ENCODE measurements around the gene DDX1.
A peak's percentile ranks its signal among the peaks of the same experiment; 100 is the strongest.

The DDX1 gene

GRCh38 chr2:15562354-15563031 is 29.2 kb upstream of the DDX1 start:
- no peak for DNase-seq

DNA sequence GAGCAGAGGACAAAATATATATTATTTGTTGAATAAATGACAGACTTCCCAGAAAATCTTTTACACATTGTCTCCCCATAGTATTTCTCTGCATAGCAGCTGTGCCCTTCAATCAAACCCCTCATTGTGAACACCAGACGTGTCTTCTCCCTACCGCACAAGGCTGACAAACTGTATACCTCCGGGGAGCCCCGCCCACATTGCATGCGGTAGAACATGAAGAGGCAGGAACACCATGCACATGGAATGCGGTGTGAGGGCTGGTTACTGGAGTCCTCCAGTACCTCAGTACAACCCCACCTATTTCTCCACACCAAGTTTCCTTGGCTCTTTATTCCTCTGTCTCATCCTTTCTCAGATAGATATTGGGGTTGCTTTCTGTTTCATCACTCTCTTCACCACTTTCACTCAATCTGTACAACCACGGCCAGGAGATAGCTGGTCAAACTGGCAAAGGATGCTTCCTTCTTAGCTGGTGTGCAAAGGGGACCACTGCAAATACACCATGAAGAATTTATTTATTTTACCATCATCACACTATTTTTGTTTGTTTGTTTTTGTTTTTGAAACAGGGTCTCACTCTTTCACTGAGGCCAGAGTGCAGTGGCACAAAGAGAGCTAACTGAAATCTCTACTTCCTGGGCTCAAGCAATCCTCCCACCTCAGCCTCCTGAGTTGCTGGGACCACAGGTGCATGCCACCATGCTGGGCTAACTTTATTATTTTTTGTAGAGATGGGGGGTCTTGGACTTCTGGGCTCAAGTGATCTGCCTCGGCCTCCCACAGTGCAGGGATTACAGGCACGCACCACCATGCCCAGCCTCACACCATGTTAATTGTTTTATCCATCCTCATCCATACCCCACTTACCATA is 28.2 kb upstream of the DDX1 start:
- DNase-seq, result no peak

DNA sequence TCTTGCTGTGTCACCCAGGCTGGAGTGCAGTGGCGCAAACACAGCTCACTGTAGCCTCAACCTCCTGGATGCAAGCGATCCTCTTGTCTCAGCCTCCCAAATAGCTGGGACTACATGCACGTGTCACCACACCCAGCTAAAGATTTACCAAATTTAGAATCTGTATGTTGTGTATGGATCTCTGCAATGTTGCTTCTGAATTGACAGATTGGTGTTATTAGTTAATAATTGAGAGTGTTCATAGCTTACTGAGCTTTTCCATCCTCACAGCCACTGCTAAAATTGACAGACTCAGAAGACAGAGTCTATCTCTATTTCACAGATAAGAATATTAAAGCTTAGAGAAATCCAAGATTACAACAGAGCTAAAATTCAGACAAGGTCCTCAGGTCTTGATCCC is 26.3 kb upstream of the DDX1 start:
- DNase-seq, result no peak

GRCh38 chr2:15565994-15566671 is 25.5 kb upstream of the DDX1 start:
- DNase-seq, result no peak

DNA sequence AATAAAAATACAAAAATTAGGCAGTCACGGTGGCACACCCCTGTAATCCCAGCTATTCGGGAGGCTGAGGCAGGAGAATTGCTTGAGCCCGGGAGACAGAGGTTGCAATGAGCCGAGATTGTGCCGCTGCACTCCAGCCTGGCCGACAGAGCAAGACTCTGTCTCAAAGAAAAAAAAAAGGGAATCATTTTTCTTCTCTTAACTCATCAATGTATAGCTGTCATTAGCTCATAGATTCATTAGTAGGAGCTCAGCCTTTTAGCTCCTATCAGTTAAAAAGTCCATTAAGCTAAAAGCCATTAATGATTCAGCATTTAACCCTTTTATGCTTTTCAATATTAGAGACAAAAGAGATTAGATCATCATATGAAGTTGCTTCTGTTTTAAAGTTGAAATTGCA is 24.8 kb upstream of the DDX1 start:
- no peak for DNase-seq

DNA sequence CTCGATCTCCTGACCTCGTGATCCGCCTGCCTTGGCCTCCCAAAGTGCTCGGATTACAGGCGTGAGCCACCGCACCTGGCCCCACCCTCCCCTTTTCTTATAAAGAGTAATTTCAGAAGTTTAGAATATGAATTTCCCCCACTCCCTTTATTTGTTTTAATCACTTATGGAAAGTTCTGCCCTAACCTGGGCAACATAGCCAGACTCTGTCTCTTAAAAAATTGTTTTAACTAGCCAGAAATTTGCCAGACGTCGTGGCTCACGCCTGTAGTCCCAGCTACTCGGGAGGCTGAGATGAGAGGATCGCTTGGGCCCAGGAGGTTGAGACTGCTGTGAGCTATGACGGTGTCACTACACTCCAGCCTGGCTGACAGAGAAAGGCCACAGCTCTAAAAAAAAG is 22.8 kb upstream of the DDX1 start:
- DNase-seq, result no peak

DNA sequence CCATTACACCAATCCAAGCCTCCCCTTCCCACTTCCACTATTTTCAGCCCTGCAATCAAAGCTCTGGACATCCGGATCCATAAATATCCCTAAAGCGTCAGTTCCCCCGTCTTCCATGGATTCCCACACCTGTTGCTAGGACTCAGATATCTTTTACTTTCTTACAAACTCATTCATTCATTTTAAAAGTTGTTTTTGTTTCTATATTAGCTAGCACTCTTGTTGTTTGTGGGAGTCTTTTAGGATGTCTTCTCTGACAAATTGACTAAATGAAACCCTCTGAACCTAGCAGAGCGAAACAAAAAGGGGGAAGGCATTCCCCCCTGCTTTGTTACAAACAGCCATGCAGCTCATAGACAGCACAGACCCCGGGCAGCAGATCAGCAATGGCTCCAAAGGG is 21.6 kb upstream of the DDX1 start:
- DNase-seq, result no peak

DNA sequence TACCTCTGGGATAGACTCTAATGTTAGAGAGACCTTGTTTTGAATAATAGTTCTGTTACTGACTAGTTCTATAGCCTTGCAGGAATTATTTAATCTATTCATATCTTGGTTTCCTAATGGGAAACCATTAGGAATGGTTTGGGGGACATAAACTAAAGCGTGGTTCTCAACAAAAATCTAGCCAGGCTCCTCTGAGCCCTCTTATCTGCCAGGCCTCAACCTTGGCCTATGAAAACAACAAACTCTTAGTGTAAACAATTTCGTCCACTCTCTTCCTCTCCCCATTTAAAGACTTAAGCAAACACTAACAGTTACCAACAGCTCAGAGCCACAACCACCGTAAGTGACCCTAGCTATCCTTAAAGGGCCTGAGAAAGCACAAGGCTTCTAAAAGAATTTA is 19.9 kb upstream of the DDX1 start:
- DNase-seq, result no peak

GRCh38 chr2:15577071-15577735 is 14.5 kb upstream of the DDX1 start:
- DNase-seq, result peak; percentile 67

- DNase-seq, result no peak
These were observed 12.0 kb upstream of the DDX1 start for GRCh38 chr2:15579641-15580040.

GRCh38 chr2:15580451-15580850 is 11.2 kb upstream of the DDX1 start:
- DNase-seq, result no peak

GRCh38 chr2:15582710-15583357 is 8.8 kb upstream of the DDX1 start:
- no peak for DNase-seq

- DNase-seq, result no peak
These were observed 7.8 kb upstream of the DDX1 start for GRCh38 chr2:15583826-15584225.

GRCh38 chr2:15584316-15584715 is 7.4 kb upstream of the DDX1 start:
- DNase-seq, result no peak

- no peak for DNase-seq
These were observed 6.8 kb upstream of the DDX1 start for GRCh38 chr2:15584767-15585469.

GRCh38 chr2:15588329-15588919 is 3.2 kb upstream of the DDX1 start:
- no peak for DNase-seq

GRCh38 chr2:15591373-15591691 is 336 bp upstream of the DDX1 start:
- DNase-seq, result no peak

GRCh38 chr2:15593327-15593705 is 1.6 kb downstream of the DDX1 start:
- no peak for DNase-seq

DNA sequence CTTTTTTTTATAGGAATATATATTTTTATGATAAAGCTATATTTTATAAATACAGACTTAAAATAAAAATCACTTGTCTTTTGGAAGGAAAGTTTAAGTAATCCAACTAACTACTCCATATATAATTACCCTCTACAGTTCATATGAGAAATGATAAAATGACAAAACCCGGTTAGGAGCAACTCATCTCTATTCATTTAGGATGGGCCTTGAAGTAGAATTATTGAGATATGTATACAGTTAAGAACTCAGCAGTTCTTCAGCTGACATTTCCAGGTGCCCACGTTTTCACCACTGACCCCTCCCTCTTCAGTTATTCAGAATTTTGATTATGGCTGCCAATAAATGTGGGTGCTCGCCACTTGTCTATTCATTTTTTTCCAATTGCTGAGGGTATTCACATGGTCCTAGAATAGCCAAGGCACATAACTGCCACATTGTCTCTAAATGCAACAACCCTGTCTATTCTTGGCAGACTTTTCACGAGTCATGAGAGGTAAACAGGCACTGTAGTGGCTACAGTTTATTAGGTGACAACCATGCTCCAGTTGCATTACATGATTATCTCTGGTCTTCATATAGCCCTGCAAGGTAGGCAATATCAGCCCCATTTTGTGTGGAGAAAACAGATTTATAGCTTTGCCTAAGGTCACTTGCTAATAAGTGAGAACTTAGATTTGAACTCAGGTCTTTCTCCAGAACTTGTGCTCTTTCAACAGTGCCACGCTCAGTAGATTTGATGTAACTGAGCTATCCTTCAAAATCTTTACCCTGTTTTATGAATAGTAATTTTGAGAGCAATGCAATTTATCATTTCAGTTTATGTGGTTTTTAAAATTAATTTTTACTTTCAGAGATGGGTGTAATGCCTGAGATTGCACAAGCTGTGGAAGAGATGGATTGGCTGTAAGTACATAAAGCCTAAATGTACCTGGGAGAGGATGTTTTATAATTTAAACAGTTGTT is 2.9 kb downstream of the DDX1 start:
- DNase-seq, result no peak

GRCh38 chr2:15595342-15595905 is 3.8 kb downstream of the DDX1 start:
- no peak for DNase-seq
